HT-29 (cell line): ENCODE measurements around the gene FKBP1A. TPM values are rescaled to one million over a fixed set of nuclear protein-coding genes. Genes with fewer than 3 reads are reported as not detected.

Experiments used
- DNase-seq: peaks from one replicate; pipeline ENCODE4 v3.0.0-alpha.2; 2015; ENCODE audit warnings: low spot score
- total RNA-seq: library from RNA; depleted of rRNA; stranded (reverse); fragments of >200 nt; shearing (Covaris generic); gene quantifications from 2 replicates; pipeline ENCODE4 v1.2.3, GENCODE V29; 2014

The FKBP1A gene
- total RNA-seq, 1 experiment from 2014 or later: 86.3 TPM

DNA sequence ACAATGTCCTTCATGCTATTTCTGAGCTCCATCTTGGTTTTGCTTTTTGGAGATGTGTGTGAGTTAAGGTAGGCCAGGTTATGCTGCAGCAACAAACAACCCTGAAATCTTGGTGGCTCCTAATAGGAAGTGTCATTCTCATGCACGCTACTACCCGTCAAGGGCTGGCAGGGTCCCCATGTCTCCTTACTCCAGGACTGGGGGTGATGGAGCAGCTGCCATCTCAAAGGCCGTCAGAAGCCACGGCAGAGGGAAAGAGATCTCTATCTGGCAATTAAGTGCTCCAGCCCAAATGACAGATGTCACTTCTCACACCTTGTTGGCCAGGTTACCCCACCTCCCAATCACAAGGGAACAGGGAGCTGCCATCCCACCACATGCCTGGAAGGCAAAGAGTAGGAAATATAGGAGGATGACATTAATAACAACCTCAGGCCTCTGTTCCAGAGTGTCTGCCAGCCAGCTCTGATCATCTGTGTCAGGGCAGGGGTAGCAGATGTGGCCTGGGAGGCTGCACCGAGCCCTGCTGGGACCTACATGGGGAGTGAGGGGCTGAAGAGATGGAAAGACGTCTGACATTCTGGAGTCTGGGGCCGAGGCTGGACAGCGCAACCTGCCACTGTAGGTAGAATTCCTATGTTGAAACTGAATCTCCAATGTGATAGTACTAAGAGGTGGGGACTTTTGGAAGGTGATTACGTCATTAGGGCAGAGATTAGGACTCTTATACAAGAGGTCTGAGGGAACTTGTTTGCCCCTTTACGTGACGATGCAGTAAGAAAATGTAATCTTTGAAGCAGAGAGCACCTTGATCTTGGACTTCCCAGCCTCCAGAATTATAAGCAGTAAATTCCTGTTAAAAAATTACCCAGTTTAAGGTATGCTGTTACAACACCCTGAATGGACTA, 59.1 kb downstream of the FKBP1A start:
- no peak for DNase-seq

DNA sequence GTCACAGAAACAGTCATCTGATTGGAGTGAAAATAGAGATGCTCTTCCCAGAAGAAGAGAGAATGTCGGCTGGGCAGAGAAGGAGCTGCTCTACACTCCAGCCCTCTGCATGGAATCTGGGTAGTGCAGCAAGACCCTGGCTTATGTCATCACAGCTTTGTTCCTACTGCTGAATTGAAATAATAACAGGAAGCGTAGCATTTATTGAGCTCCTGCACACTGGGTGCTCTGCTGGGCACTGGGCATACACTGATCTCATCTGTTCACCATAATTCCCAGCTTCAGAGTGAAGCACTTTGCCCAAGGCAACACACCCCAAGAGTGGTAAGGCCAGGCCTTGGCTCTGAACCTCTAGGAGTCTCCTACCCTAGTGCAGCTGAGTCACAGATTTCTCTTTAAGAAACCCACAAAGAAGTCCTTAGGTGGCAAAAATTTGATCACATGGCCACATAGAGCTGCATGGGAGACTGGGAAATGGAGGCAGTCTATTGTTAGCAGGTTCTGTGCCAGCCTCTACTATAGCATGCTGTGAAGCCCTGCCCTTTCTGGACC, 60.0 kb downstream of the FKBP1A start:
- DNase-seq: no peak

DNA sequence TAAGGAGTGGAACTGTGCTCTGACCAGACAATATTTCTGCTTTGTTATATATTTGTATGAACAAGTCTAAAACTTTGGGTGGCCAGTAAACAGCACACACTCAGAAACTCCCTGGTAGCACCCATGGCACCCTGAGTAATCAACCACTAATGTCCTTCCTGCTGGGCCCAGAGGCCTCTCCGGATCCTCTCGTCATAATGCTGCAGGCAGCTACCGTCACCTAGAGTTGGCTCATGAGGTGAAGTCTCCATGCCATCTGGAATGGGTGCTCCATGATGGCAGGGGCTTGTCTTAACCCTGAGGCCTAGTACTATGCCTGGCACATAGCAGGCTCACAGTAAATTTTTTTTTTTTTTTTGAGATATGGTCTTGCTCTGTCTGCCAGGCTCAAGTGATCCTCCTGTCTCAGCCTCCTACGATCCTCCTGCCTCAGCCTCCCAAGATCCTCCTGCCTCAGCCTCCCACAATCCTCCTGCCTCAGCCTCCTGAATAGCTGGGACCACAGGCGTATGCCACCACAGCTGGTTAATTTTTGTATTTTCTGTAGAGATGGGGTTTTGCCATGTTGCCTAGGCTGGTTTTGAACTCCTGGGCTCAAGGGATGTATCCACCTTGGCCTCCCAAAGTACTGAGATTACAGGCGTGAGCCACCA, 60.9 kb downstream of the FKBP1A start:
- DNase-seq: no peak

DNA sequence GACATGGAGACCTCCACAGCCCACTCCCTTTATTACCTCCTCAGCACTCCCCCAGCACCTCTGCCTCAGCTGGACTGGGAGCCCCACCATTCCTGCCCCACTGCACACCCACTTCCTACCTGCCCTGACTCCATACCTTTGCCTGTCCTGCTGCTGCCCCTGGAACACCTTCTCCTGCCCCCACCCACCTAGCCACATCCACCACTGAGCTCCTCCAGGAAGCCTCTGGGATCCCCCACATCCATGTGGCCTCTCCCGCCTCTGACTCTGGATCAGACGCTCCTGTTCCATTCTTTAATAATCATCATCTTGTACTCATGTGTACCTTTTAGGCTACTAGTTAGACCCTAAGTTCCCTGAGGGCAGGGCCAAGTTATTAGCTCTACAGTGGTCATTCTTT, 61.8 kb downstream of the FKBP1A start:
- DNase-seq: no peak

DNA sequence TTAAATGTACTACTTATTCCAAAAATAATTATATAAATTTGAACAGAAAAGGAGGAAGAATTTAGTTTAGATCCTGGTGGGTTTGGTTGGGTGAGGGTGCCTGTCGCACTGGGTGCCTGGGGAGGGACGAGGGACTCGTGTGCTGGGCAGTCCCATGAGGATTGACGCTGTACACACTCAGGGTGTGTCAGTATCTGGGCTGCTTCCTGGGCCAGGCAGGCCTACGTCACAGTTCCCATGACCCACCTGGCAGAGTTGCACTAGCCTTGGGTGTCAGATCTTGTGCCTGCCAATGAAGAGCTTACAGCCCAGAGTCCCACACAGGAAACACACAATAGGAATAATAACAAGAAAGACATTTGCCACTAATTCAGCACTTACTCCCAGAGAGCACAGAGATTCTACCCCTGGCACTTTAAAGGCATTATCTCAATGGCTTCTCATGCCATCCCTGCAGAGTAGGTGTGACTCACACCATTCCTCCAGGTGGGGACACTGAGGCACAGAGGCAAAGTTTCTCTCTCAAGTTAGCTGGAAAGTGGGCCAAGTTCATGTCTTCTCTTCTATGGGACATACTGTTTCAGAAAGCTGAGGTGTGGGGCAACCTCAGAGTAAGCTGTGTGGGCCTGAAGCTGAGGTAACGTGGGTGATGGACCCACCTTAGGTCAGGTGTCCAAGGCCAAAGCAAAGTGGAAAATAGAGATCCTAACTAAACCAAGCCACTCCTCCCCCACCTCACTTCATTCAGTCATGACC, 62.6 kb downstream of the FKBP1A start:
- peak; percentile 64 for DNase-seq

DNA sequence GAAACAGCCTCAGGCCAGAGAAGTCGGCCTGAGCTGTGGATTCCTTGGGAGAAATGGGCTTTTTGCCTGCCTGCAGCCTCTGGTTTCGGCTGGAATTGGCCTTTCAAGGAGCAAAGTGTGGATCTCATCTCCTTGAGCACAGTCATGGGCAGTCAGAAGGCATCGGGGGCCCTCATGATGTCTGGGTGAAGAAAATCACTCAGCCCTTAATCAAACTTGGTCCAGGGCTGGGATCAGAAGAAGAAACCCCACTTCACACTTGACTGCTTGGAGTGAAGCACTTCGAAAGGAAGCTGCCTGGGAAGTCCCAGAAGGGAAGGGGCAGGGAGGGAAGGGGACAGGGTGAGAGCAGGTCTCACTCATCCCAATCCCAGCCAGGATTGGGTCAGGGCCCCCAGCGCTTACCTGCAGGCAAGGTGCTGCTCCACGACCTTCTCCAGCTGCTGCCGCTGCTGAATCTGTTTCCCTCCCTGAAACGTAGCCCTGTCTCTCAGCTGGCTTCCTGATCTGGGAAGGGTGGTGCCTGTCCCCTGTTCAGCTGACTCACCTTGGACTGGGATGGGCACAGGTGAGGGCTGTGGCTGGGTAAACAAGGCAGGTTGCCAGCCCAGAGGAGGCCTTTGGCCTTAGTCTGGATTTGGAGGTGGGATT, 64.0 kb downstream of the FKBP1A start, which contains the start of gene SDCBP2:
TSS of gene SDCBP2 (minus strand) at position 460 of the 651 bp plus-strand sequence. CDS start 8,723 bp downstream, outside the sequence.
- peak; percentile 90 for DNase-seq

DNA sequence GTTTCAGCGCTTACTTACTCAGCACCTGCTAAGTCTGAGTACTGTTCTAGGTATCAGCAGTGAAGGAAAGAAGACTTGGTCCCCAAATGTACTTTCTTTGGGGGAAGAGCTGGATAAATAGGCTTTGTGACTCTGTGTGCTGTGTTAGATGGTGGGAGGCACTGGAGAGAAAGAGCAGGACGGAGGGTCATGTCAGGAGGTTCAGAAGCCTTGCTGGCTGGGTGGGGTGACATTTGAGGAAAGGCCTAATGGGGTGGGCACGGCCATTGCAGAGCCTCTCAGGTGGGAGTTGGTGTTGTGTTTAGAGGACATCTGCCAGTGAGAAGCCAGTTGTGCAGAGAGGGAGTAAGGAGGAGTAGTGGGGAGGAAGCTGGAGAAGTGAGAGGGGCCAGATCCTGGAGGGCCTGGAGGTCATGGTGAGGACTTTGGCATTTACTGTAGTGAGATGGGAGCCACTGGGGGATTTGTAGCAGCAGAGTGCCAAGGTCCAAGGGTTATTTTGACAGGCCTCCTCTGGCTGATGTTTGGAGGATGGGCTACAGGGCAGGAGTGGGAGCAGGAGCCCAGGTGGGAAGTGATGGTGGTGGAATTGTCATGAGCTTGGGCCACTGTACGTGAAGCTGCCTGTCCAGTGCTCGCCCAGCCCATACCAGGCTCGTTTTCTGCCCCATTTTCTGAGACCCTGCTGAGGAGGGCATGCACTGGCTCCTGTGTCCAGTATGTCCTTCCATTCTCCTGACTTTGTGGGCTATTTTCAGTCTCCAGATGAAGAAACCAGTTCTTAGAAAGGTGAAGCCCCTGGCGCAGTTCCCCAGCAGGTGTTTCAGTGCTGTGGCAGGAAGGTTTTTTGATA, 64.8 kb downstream of the FKBP1A start:
- DNase-seq: peak; percentile 31

GRCh38 chr20:1327241-1327653, 65.6 kb downstream of the FKBP1A start:
- no peak for DNase-seq

DNA sequence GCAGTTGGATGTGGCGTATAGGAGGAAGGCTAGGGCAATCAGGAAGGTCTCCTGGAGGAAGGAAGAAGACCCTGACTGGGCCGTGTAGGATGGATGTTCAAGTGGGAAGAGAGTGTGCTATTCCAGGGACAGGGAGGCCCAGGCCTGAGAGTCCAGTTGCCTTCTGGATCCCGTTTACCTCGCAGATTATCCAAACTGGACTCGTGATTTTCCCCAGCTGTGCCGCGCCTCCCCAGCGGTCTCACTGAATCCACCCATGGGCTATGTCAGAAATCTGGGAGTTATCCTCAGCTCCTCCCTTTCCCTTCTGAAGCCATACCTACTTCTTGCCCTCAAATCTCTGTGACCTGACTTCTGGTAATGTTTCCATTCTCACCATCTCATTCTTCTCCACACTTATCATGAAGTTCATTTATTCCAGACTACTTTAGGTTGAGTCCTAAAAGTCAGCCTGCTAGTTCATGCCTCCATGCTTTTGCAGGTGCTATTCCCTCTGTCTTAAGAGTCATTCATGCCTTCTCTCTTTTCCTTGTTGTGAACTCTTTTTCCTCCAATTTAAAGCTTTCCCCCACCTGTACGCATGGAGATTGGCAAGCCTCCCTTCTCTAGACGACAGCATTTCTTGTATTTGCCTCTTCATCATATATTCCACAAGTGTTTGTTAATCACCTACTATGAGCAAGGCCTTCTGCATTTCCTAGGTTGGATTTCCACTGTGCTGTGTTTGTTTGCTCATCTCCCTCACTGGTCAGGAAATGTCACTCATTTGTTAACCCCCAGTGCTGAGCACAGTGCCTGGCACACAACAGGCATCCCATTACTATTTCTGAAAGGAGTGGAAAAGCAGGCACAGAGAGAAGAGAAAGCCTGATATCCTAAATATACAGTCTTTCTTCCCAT, 66.6 kb downstream of the FKBP1A start:
- DNase-seq: no peak

- peak; percentile 97 for DNase-seq
Measured at GRCh38 chr20:1325173-1326030, 67.5 kb downstream of the FKBP1A start.

GRCh38 chr20:1324598-1325172, 68.2 kb downstream of the FKBP1A start:
- DNase-seq: peak; percentile 53

GRCh38 chr20:1323830-1324597, 68.8 kb downstream of the FKBP1A start:
- no peak for DNase-seq

DNA sequence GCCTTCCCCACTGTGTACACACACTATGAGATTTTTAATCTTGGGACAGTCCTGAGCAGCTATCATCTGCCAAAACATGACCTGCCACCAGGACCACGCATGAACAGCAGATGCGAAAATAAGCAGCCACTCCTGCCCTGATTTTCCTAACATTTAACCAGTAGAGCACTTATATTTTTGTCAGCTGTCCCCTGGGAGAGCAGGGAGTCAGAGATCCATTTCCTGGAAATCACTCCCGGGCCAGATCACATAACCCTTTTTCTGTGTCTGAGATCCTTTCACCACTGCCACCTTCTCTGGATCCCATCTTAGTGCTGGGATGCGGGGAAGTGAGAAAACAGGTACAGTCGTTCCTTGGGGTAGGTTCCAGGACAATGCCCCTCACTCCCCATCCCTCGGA, 69.6 kb downstream of the FKBP1A start:
- DNase-seq: no peak

DNA sequence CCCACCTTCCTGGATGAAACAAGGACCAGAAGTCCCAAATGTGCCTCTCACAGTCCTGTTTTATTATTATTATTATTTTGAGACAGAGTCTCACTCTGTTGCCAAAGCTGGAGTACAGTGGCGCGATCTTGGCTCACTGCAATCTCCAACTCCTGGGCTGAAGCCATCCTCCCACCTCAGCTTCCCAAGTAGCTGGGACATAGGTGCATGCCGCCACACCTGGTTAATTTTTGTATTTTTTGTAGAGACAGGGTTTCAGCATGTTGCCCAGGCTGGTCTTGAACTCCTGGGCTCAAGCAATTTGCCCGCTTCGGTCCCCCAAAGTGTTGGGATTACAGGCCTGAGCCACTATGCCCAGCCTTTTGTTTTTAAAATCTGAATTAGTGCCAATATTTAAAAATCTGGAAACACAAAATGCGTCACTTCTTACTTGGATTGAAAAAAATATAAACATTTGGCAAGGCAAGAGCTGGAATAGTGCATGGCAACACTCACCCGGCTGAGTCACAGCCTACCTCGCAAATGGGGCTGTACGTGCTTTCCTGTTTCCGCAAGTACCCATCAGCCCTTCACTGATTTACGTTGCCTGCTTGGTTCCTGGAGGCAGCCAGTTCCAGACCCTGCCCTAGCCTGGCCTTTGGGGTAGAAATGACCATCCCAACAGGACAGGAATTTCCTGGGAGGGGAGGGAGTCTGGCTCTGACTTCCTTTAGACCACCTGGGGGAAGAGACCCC, 70.2 kb downstream of the FKBP1A start:
- no peak for DNase-seq

GRCh38 chr20:1321654-1321939, 71.3 kb downstream of the FKBP1A start:
- DNase-seq: no peak

- no peak for DNase-seq
Measured at GRCh38 chr20:1320902-1321653, 71.8 kb downstream of the FKBP1A start.
